ENCODE results near the gene AFMID. TPM values are rescaled to one million over a fixed set of nuclear protein-coding genes. Genes with fewer than 3 reads are reported as not detected.

The AFMID gene
- polyA plus RNA-seq, 4 donors, result 24.0 to 61.7 (median 38.7) TPM

DNA sequence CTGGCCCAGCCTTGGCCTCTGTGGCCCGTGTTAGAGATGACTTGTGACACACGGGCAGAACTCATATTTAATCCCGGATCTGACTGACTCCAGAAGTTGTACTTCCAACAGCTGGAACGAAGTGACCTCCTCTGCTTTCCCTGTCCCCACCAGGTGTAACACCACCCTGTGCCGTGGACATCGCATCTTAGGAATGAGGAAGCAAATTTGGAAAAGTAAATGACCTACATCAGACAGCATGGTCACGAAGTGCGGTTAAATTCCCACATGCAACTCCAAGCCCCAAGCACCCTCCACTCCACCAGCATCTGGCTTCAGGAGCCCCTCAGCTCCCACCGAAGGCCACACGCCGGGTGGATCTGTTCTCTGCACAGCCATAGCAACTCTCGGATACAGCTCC lies 3.2 kb upstream of the AFMID start:
- peaks cover 0 to 36% (median 0%) of the 10 kb centered on the region in 3 donors for H3K36me3 ChIP-seq (ENCODE audit: control insufficient read depth in 3 of 3, insufficient read depth in 2 of 3, low read depth in 1 of 3, low read length in 3 of 3)
- 80 to 87% (median 84%) methylated on average over 12 of the region's 12 CpGs for WGBS, 3 donors
- peaks cover 0 to 12% (median 4%) of the 10 kb centered on the region in 3 donors for H3K4me1 ChIP-seq (ENCODE audit: control insufficient read depth in 3 of 3, insufficient read depth in 2 of 3, low read depth in 1 of 3, low read length in 2 of 3)
- no peaks in the 10 kb centered on the region for H3K27me3 ChIP-seq (ENCODE audit: control insufficient read depth in 3 of 3, insufficient read depth in 3 of 3, low read length in 3 of 3)
- DNase-seq, result no peak
- H3K4me3 ChIP-seq (ENCODE audit: low read depth in 1 of 3, low read length in 3 of 3), result no peak overlapping the region
- peak overlapping the region in 1 of 3 donors; percentile 4 for H3K27ac ChIP-seq (ENCODE audit: low read depth in 1 of 3, low read length in 2 of 3)
- peaks cover 0 to 3% of the 10 kb centered on the region in 2 donors for H3K9me3 ChIP-seq (ENCODE audit: control insufficient read depth in 2 of 2, insufficient read depth in 1 of 2, low read depth in 1 of 2, low read length in 1 of 2)
- FAIRE-seq, result no peak

DNA sequence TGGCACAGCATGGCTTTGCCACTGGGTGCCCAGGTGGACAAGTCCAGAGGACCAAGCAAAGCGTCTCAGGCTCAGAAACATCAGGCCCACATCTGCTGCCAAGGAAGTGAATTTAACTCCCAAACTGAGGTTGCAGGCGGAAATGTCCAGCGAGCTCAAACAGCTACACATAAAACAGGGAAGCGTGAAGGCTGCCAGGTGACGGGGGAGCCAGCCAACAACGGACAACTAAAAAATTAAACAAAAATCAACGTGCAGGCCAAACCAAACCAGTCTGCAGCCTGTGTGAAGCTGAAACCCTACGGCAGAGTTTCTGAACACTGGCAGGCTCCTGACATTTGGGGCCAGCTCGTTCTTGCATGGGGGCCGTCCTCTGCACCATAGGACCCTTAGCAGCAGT lies 2.8 kb upstream of the AFMID start:
- Histone ChIP-seq H3K36me3 (ENCODE audit: control insufficient read depth in 3 of 3, insufficient read depth in 2 of 3, low read depth in 1 of 3, low read length in 3 of 3) (peaks cover 0 to 32% (median 0%) of the 10 kb centered on the region in 3 donors), H3K27me3 (ENCODE audit: control insufficient read depth in 3 of 3, insufficient read depth in 3 of 3, low read length in 3 of 3) (no peaks in the 10 kb centered on the region), H3K27ac (ENCODE audit: low read depth in 1 of 3, low read length in 2 of 3) (peak overlapping the region in 1 of 3 donors; percentile 4), H3K4me3 (ENCODE audit: low read depth in 1 of 3, low read length in 3 of 3) (no peak overlapping the region), H3K4me1 (ENCODE audit: control insufficient read depth in 3 of 3, insufficient read depth in 2 of 3, low read depth in 1 of 3, low read length in 2 of 3) (peaks cover 0 to 12% (median 4%) of the 10 kb centered on the region in 3 donors), H3K9me3 (ENCODE audit: control insufficient read depth in 2 of 2, insufficient read depth in 1 of 2, low read depth in 1 of 2, low read length in 1 of 2) (peaks cover 0 to 3% of the 10 kb centered on the region in 2 donors)
- no peak for DNase-seq
- FAIRE-seq, result no peak
- 79 to 84% (median 79%) methylated on average over 10 of the region's 10 CpGs for WGBS, 3 donors

DNA sequence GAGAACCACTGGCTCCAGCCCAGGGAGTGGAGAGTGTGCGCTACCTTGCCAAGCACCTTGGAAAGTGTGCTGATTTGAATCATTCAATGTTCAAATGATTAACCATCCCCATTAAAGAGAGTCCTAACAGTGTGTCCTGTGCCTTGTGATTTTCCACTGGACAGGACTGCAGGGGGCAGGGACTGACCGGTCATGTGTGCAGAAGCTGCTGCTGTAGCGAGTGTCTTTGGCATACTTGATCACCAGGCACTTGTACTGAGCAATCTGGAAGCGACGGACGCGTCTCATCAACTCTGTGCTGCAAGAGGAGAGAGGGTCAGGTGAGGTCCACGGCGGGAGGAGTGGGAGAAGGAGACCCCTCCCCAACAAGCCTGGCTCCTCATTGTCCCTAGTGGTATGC lies 2.3 kb upstream of the AFMID start:
- 76 to 95% (median 77%) methylated on average over 9 of the region's 9 CpGs for WGBS, 3 donors
- FAIRE-seq, result no peak
- Histone ChIP-seq H3K4me1 (ENCODE audit: control insufficient read depth in 3 of 3, insufficient read depth in 2 of 3, low read depth in 1 of 3, low read length in 2 of 3) (peaks cover 0 to 12% (median 4%) of the 10 kb centered on the region in 3 donors), H3K36me3 (ENCODE audit: control insufficient read depth in 3 of 3, insufficient read depth in 2 of 3, low read depth in 1 of 3, low read length in 3 of 3) (peaks cover 0 to 30% (median 0%) of the 10 kb centered on the region in 3 donors), H3K27ac (ENCODE audit: low read depth in 1 of 3, low read length in 2 of 3) (no peak overlapping the region), H3K4me3 (ENCODE audit: low read depth in 1 of 3, low read length in 3 of 3) (no peak overlapping the region), H3K27me3 (ENCODE audit: control insufficient read depth in 3 of 3, insufficient read depth in 3 of 3, low read length in 3 of 3) (no peaks in the 10 kb centered on the region), H3K9me3 (ENCODE audit: control insufficient read depth in 2 of 2, insufficient read depth in 1 of 2, low read depth in 1 of 2, low read length in 1 of 2) (peaks cover 0 to 3% of the 10 kb centered on the region in 2 donors)
- DNase-seq, result no peak

DNA sequence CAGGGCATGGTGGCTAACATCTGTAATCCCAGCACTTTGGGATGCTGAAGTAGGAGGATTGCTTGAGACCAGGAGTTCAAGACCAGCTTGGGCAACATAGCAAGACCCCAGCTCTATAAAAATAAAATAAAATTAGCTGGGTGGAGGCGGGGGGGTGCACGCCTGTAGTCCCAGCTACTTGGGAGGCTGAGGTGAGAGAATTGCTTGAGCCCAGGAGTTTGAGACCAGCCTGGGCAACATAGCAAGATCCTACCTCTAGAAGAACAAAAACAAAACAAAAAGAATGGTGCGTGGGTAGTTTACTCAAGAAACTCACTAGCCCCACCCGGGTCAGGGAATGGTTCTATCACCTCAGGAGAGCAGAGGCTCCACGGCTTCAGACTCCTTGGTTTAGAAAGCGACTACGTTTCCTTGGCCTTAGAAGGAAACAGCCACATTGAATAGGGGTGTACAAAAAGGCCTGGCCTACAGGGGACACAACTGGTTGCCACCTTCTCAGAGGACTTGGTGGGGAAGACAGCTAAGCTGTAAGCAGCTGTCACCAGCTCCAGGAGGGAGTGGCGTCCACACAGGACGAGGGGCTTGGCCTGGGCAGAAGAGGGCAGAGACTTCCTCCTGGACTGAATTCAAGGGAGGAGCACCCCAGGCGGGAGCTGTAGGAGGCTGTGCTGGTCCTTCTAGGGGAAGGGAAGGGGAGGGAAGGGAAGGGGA lies 1.0 kb upstream of the AFMID start:
- Histone ChIP-seq H3K9me3 (ENCODE audit: control insufficient read depth in 2 of 2, insufficient read depth in 1 of 2, low read depth in 1 of 2, low read length in 1 of 2) (peaks cover 0 to 3% of the 10 kb centered on the region in 2 donors), H3K36me3 (ENCODE audit: control insufficient read depth in 3 of 3, insufficient read depth in 2 of 3, low read depth in 1 of 3, low read length in 3 of 3) (peaks cover 0 to 39% (median 0%) of the 10 kb centered on the region in 3 donors), H3K4me1 (ENCODE audit: control insufficient read depth in 3 of 3, insufficient read depth in 2 of 3, low read depth in 1 of 3, low read length in 2 of 3) (peaks cover 0 to 9% (median 4%) of the 10 kb centered on the region in 3 donors), H3K27ac (ENCODE audit: low read depth in 1 of 3, low read length in 2 of 3) (peak overlapping the region in 1 of 3 donors; percentile 65), H3K4me3 (ENCODE audit: low read depth in 1 of 3, low read length in 3 of 3) (peak overlapping the region in 2 of 3 donors; percentile 22 to 57), H3K27me3 (ENCODE audit: control insufficient read depth in 3 of 3, insufficient read depth in 3 of 3, low read length in 3 of 3) (no peaks in the 10 kb centered on the region)
- DNase-seq (peak; percentile 42 to 61), FAIRE-seq (no peak)
- 30 to 47% (median 38%) methylated on average over 9 to 10 of the region's 10 CpGs for WGBS, 3 donors

DNA sequence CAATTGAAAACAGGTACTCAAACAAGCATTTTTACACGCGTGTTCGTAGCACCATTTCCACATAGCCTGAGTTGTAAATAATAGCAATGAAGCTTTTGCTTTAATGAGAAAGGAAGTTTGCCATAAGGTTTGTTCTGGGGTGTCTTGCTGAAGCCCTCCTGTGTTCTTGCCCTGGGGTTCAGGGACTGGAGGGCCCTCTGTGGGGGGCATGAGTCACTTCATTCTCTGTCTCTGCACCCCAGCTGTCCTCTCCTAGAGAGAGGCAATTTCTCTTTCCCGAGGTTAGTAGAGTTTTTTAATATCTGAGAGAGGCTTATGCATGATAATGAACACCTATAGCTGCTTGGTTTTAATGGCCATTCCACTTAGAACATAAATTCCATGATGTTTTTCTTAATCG lies 9.6 kb downstream of the AFMID start:
- Histone ChIP-seq H3K27me3 (ENCODE audit: control insufficient read depth in 3 of 3, insufficient read depth in 3 of 3, low read length in 3 of 3) (no peaks in the 10 kb centered on the region), H3K36me3 (ENCODE audit: control insufficient read depth in 3 of 3, insufficient read depth in 2 of 3, low read depth in 1 of 3, low read length in 3 of 3) (peaks cover 0 to 60% (median 4%) of the 10 kb centered on the region in 3 donors), H3K9me3 (ENCODE audit: control insufficient read depth in 2 of 2, insufficient read depth in 1 of 2, low read depth in 1 of 2, low read length in 1 of 2) (peaks cover 0 to 3% of the 10 kb centered on the region in 2 donors), H3K4me1 (ENCODE audit: control insufficient read depth in 3 of 3, insufficient read depth in 2 of 3, low read depth in 1 of 3, low read length in 2 of 3) (peaks cover 0 to 4% (median 0%) of the 10 kb centered on the region in 3 donors), H3K4me3 (ENCODE audit: low read depth in 1 of 3, low read length in 3 of 3) (no peak overlapping the region), H3K27ac (ENCODE audit: low read depth in 1 of 3, low read length in 2 of 3) (no peak overlapping the region)
- DNase-seq (no peak), FAIRE-seq (no peak)
- 74 to 86% (median 77%) methylated on average over 5 of the region's 5 CpGs for WGBS, 3 donors

DNA sequence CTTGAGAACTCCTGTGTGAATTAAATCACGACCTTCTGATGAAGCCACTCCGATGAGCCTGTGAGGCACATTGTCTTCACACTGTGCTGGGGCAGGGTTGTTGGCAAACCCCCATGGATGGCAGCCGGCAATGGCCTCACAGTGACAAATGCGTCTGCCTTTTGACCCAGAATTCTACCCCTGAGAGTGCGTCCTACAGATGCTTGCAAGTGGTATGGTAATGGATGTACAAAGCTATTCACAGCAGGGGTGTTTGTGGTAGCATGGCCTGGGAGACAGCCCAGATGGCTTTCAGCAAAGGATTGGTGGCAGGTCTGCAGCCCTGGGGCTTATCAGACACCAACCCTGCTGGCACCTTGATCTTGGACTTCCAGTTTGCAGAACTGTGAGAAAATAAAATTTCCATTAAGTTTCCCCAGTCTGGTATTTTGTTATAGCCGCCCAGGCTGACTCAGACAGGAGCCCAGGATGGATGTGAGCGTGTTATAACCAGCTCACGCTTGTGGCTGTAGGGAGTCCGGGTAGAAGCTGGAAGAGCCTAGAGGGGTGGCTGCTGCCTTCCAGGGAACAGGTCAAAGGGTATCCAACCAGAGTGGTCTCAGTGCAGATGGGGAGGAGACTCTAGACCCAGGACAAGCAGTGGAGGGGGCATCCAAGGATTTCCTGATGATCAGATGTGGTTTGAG lies 10.1 kb downstream of the AFMID start:
- FAIRE-seq, result no peak
- DNase-seq, result no peak
- WGBS, 3 donors, result 85 to 87% (median 86%) methylated on average over 9 of the region's 9 CpGs
- H3K4me1 ChIP-seq (ENCODE audit: control insufficient read depth in 3 of 3, insufficient read depth in 2 of 3, low read depth in 1 of 3, low read length in 2 of 3), result peaks cover 0 to 4% (median 0%) of the 10 kb centered on the region in 3 donors
- no peak overlapping the region for H3K27ac ChIP-seq (ENCODE audit: low read depth in 1 of 3, low read length in 2 of 3)
- H3K36me3 ChIP-seq (ENCODE audit: control insufficient read depth in 3 of 3, insufficient read depth in 2 of 3, low read depth in 1 of 3, low read length in 3 of 3), result peaks cover 0 to 57% (median 4%) of the 10 kb centered on the region in 3 donors
- no peak overlapping the region for H3K4me3 ChIP-seq (ENCODE audit: low read depth in 1 of 3, low read length in 3 of 3)
- H3K9me3 ChIP-seq (ENCODE audit: control insufficient read depth in 2 of 2, insufficient read depth in 1 of 2, low read depth in 1 of 2, low read length in 1 of 2), result peaks cover 0 to 3% of the 10 kb centered on the region in 2 donors
- H3K27me3 ChIP-seq (ENCODE audit: control insufficient read depth in 3 of 3, insufficient read depth in 3 of 3, low read length in 3 of 3), result no peaks in the 10 kb centered on the region

DNA sequence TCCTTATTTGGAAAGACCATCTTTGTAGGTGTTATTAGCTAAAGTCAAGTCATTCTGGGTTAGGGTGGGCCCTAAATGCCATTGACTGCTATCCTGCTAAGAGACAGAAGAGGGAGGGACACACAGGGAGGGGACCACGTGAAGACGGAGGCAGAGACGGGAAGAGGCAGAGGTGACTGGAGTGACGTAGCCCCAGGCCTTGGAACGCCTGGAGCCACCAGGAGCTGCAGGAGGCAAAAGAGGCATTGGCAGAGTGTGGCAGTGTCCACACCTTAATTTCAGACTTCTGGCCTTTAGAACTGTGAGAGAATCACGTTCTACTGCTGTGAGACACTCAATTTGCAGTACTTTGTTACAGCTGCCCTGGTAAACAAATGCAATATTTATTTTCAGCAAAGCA lies 13.3 kb downstream of the AFMID start:
- Histone ChIP-seq H3K27ac (ENCODE audit: low read depth in 1 of 3, low read length in 2 of 3) (no peak overlapping the region), H3K4me3 (ENCODE audit: low read depth in 1 of 3, low read length in 3 of 3) (no peak overlapping the region), H3K27me3 (ENCODE audit: control insufficient read depth in 3 of 3, insufficient read depth in 3 of 3, low read length in 3 of 3) (no peaks in the 10 kb centered on the region), H3K9me3 (ENCODE audit: control insufficient read depth in 2 of 2, insufficient read depth in 1 of 2, low read depth in 1 of 2, low read length in 1 of 2) (peaks cover 0 to 3% of the 10 kb centered on the region in 2 donors), H3K4me1 (ENCODE audit: control insufficient read depth in 3 of 3, insufficient read depth in 2 of 3, low read depth in 1 of 3, low read length in 2 of 3) (peaks cover 0 to 4% (median 0%) of the 10 kb centered on the region in 3 donors), H3K36me3 (ENCODE audit: control insufficient read depth in 3 of 3, insufficient read depth in 2 of 3, low read depth in 1 of 3, low read length in 3 of 3) (peaks cover 0 to 60% (median 4%) of the 10 kb centered on the region in 3 donors)
- no peak for FAIRE-seq
- no peak for DNase-seq
- 90 to 91% (median 90%) methylated on average over 6 of the region's 6 CpGs for WGBS, 3 donors

DNA sequence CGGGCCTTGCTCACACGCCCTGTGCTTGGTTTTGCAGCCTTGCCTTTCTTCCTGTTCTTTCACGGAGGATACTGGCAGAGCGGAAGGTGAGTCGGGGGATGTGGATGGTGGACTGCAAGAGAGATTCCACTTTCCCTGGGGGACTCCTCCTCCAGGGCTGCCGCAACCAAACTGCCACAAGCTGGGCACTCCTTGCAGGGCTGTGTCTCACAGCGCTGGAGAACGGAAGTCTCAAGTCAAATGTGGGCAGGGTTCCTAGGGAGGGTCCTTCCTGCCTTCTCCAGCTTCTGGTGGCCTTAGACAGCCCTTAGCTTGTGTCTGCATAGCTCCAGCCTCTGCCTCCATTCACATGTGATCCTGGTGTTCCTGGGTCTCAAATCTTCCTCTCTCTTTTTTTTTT lies 15.5 kb downstream of the AFMID start:
- H3K9me3 ChIP-seq (ENCODE audit: control insufficient read depth in 2 of 2, insufficient read depth in 1 of 2, low read depth in 1 of 2, low read length in 1 of 2), result peaks cover 0 to 3% of the 10 kb centered on the region in 2 donors
- 86 to 98% (median 89%) methylated on average over 8 of the region's 8 CpGs for WGBS, 3 donors
- peaks cover 0 to 60% (median 3%) of the 10 kb centered on the region in 3 donors for H3K36me3 ChIP-seq (ENCODE audit: control insufficient read depth in 3 of 3, insufficient read depth in 2 of 3, low read depth in 1 of 3, low read length in 3 of 3)
- peaks cover 0 to 4% (median 0%) of the 10 kb centered on the region in 3 donors for H3K4me1 ChIP-seq (ENCODE audit: control insufficient read depth in 3 of 3, insufficient read depth in 2 of 3, low read depth in 1 of 3, low read length in 2 of 3)
- no peaks in the 10 kb centered on the region for H3K27me3 ChIP-seq (ENCODE audit: control insufficient read depth in 3 of 3, insufficient read depth in 3 of 3, low read length in 3 of 3)
- DNase-seq (no peak), FAIRE-seq (no peak)
- no peak overlapping the region for H3K27ac ChIP-seq (ENCODE audit: low read depth in 1 of 3, low read length in 2 of 3)
- no peak overlapping the region for H3K4me3 ChIP-seq (ENCODE audit: low read depth in 1 of 3, low read length in 3 of 3)

Measured in small intestine (tissue), 7 donors.